Islet precursor cell (in vitro differentiated cells): ENCODE measurements around the gene STAC.
"Not testable (repeated sequence)": the region's sequence is repeated elsewhere in the genome, so short reads cannot be mapped to it uniquely, and the experiment has no call there.

Source experiments
- DNase-seq: peaks from one replicate; pipeline ENCODE4 v3.0.0-alpha.2; 2018

The STAC gene

DNA sequence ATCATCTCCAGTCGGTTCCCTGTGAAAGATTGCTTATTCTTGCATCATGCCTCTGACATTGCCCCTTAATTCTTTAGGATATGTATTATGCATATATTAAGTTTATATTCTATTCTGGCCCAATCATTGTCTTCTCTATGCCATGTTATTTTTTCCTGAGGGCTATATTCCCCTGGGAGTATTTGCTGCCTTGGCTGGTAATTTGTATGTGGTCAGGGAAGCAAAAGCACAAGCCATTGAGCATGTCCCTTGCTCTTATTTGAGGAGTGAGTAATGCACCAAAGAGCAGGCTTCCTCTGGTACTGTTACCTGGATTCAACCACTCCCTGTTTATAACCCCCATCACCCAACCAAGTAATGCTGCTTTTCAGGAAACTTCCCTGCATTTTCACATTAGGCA is 36.3 kb downstream of the STAC start:
- DNase-seq, result no peak

DNA sequence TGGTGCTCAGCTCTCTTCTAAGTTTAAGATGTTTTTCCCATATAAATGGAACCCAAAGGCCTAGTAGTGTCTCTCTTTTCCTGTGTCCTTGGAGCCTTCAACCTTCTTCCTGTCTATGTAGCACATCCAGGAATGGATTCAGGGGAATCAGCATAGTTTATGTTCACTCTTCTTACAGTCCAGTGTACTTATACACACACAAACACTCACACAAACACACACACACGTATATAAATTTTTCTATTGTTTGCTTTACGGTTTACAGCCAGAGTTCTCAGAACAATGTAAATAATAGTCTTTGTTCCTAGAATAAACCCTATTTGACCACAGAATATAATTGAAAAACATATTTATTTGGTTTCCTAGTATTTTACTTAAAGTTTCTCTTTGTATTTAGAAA is 36.9 kb downstream of the STAC start:
- DNase-seq, result no peak

DNA sequence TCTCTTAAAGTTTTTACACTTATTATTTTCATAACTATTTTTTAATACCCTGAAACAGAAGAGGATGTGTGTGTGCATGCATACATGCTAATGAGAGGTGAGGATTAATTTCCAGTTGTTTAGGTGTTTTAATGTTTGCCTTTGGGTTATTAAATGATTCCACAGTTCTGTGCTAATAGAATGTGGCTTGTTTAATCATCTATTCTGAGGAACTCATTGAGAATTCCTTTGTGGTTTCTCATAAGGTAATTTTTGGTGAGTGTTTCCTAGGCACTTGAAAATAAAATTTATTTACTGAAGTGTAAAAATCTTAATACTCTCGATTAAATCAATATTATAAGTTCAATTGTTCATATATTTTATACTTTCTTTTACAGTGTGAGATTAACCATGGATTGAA is 38.0 kb downstream of the STAC start:
- DNase-seq, result no peak

DNA sequence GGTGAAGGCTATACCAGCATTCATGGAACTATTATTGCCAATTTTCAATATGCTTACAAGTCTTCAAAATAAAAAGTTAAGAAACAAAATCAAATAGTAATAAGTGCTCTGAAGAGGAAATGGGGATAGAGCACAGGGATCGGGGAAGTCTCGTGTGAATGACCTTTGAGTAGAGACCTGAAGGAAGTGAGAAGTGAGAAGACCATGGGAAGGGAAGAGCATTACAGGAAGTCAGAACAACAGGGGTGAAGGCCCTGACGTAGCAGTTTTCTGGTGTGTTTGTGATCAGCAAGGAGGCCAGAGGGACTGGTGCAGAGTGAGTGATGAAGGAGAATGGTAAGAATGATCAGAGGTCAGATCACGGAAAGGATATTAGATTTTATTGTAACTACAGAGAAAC is 48.1 kb downstream of the STAC start:
- DNase-seq, result no peak

DNA sequence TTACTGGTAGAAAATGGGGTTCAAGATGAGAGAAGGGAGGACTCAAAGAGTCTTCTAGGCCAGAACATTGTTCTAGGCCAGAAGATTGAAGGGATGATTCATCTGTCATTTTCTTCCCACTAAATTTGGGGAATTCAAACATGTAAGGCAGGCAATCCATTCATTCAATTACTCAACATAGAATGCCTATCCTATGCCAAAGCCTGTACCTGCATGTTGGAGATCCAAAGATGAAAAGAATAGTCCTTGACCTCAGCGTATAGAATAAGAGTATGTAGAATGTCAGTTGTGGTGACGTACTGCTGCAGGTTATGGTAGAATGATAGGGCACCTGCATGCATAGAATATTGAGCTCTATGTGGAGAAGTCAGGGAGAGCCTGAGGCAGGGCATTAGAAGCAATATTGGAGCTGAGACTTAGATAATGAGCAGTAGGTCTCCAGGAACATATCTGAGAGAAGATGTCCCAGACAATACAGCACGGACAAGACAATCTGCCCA is 49.7 kb downstream of the STAC start:
- no peak for DNase-seq

DNA sequence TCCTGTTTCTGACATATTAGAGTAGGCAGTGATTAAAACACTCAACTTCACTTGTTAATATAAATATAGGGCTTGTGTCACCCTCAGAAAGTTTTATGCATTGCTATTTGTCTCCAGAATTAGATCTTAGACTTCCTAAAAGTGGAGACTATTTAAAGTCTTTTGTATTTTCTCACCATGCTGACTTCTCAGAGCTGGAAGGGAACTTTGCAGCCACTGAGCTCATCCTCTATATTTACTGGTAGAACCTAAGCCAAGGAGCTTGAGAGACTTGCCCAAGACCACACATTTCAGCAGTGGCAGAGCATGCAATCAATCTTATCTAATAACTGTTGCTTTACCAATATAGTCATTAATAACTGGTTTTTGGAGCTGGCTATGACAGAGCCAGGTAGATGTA is 53.2 kb downstream of the STAC start:
- no peak for DNase-seq

DNA sequence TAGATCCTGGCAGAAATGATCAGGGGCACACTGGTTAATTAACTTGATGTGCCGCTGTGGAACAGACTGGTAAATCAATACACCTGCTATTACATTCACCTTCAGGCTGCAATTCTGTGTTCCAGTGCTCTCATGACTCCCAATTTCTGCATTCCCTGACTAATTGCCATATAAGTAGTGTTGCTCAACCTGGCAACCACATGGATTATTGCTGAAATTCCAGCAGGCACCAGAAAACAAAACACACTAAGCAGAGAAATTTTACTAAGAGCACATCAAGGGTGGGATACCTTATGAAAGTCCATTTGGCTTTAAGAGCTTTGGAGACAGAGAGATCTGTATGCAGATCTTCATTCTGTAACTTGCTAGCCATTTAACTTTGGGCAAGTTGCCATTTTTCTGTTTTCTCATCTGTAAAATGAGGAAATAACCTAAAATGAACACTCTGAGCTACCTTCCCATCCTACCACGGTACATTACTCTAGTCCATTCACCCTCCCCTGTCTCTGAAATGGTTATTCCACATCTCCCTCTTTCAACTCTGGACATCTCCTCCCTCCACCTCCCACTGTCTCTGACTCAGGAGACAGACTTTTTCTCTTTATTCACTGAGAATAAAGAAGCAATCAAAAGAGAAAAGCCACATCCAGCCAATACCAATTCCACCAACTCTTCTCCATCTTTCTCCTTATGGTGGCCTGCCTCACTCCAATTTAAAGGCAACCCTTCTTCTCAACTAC is 54.6 kb downstream of the STAC start:
- no peak for DNase-seq

DNA sequence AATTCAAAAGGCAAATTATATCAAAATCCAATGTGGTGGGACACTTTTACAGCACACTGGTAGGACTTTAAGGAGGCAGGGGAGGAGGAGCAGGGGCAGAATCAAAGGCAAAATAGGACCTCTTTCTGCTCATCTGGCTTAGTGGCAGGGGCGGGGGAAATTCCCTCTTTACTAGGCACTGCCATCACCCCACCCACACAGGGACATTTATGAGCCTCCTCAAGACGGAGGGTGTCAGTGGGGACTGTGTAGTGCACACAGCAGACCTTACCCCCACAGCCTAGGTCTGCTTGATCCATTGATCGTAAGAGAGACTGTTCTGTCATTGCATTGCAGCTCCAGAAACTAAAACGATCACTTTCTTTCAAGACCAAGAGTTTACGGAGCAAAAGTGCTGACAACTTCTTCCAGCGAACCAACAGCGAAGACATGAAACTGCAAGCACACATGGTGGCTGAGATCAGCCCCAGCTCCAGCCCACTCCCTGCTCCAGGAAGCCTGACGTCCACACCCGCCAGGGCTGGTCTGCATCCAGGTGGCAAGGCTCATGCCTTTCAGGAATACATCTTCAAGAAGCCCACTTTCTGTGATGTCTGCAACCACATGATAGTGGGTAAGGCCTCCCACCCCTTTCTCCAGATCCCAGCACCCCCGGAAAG is 62.9 kb downstream of the STAC start:
- no peak for DNase-seq

DNA sequence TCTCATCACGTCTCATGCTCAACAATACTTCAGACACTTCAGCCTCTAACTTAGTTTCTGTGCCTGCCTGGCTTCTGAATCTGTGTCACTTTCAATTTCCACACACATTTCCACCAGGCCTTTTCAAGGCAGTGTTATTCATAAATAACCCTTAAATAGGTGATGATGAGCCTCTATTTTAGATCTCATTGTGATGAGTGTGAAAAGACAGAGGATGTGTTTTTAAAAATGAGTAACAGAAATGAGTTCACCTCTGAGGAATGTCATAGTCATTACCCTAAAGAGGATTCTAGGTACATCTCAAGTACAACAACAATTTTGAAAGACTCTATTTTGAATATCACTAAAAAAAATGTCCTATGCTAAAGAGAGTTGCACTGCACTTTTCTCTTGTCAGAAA is 64.6 kb downstream of the STAC start:
- no peak for DNase-seq

DNA sequence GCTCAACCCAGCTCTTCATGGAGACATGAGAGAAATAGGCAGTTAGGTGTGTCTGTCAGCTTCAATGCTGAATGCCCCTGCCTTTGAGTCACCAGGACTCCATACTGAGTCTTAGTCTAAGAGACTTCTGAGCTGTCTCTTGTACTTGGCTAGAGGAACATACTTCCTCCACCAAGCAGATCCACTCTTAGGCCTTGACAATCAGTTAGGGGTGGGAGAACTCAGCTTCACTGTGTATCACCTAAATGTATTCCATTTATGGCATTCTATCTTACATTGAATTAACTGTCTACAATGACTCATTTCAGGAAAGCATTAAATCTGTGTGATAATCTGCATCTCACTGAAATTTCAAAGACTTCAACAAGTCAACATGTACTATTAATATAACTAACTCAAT is 66.0 kb downstream of the STAC start:
- no peak for DNase-seq

DNA sequence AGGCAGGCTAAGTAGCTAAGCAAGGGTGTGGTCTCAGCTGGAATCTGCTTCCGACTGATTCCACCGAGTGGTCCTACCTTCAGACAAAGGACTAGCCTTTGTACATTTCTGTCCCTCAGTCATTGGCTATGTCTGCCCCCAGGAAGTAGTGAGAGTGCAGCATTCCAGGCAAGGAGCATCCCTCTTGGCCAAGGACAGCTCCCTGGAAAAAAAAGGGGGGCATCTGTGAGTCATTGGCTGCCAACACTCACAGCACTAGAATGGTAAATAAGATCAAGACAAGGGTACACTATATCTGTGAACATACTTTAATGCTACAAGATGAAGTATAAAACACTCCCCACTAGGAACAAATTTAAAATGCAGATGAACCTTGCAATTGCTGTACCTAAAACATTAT is 66.8 kb downstream of the STAC start:
- DNase-seq, result no peak

DNA sequence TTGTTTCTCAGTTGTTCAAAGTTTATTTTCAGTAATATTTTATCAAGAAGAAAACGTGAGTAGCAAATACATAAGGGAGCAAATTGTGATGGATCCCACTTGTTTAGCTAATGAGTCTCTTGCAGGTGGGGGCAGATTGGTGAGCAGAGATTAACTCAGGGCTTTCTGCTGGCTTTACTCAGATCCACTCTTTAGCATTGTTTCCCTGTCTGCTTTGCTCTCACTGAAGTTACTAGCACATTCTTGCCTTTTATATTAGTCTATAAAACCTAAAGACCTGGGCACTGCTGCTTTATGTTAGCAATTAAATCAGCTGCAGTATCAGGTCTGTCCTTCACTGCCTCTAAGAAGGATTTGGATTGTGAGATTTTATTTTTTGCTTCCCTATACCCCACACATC is 71.5 kb downstream of the STAC start:
- no peak for DNase-seq

DNA sequence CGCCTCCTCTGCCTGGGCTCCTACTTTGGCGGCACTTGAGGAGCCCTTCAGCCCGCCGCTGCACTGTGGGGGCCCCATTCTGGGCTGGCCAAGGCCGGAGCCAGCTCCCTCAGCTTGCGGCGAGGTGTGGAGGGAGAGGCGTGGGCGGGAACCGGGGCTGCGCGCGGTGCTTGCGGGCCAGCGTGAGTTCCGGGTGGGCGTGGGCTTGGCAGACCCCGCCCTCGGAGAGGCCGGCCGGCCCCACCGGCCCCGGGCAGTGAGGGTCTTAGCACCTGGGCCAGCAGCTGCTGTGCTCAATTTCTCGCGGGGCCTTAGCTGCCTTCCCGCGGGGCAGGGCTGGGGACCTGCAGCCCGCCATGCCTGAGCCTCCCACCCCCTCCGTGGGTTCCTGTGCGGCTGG is 72.9 kb downstream of the STAC start:
- DNase-seq, result not testable (repeated sequence)

DNA sequence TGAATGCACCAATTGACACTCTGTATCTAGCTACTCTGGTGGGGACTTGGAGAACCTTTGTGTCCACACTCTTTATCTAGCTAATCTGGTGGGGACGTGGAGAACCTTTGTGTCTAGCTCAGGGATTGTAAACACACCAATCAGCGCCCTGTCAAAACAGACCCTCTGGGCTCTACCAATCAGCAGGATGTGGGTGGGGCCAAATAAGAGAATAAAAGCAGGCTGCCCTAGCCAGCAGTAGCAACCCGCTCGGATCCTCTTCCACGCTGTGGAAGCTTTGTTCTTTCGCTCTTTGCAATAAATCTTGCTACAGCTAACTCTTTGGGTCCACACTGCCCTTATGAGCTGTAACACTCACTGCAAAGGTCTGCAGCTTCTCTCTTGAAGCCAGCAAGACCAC is 73.6 kb downstream of the STAC start:
- not testable (repeated sequence) for DNase-seq

DNA sequence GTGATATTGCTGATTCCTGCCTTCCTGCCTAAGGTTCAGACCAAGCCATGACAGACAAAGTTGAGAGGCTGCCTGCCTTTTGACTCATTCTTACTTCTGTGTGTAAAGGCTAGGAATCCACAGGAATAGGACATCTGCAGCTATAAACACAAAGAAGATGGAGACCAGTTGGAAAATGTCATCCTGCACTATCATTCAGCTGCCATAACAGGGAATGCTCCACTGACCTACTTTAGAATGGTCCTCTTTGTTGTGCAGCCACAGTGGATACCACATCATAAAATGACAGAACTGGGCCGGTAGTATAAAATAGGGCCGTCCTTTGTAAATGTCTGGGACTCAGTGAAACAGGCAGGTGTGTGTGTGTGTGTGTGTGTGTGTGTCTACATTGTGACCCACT is 75.1 kb downstream of the STAC start:
- DNase-seq, result no peak

DNA sequence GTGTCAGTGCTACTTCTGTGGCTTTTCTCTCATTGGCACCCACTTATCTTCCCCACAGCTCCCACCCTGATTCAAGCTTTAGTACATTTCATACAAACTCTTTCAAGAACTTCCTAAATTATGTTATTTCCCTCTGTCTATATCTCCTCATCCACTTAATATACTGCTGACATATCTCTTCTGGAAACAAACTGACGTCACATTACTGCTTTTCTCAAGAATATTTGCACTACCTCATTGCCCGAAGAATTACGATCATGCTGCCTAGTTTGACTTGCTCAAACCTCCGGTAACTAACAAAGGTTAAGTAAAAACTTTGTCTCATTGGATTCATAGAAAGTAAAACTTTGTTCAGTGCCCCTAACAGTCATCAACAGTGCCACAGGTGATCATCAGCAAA is 76.5 kb downstream of the STAC start:
- no peak for DNase-seq

DNA sequence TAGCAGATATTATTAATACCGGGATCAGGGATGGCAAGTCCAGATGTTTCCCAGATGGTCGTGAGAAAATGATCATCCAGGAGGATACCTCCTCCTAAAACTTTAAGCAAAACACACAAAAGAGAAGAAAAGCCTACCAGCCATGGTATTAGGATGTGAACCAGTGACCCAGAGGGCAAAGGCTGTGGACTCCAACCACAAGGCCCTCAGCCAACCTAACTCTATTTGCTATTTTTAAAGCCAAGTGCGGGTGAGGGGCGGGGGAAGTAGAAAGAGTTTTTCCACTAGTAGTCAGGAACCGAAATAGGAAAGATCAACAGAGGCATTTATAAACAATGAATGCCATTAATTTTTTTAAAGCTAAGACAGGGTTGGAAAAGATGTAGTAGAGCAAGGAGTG is 77.4 kb downstream of the STAC start:
- no peak for DNase-seq

DNA sequence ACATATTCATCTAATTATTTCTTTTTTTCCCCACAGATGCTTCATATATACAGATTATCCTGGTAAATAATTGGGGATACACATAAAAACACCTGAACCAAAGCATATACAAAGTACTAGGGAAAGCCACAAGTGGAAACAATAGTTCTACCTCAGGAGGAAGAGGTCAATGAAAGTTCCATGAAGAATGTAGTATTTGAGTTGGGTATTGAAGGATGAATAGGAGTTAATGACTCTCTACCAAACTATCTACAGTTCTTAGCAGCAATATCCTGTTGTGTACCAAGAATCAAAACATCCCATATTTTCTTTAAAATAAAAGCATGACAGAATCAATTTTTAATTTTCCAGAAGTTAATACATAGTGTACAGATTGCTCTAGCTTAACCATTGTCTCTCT is 78.9 kb downstream of the STAC start:
- DNase-seq, result no peak

DNA sequence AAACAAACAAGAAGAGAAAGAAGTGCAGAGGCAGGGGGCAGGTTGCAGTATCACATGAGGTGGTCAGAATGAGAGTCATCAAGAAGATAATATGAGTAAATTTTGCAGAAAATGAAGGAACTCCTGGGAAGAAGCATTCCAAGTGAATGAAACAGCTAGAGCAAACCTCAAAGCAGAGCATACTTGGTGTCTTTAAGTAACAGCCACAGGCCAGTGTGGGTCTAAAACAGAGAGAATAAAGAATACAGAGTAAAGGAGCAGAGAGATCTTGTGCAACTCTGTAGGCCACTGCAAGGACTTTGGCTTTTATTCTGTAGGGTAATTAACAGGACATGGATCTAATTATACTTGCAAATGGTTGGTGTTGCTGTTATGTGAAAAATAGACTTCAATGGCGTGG is 81.3 kb downstream of the STAC start:
- no peak for DNase-seq

DNA sequence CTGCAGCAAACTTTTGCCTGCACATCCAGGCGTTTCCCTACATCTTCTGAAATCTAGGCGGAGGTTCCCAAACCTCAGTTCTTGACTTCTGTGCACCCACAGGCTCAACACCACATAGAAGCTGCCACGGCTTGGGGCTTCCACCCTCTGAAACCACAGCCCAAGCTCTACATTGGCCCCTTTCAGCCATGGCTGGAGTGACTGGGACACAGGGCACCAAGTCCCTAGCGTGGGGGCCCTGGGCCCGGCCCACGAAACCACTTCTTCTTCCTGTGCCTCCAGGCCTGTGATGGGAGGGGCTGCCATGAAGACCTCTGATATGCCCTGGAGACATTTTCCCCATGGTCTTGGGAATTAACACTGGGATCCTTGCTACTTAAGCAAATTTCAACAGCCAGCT is 91.7 kb downstream of the STAC start:
- not testable (repeated sequence) for DNase-seq

DNA sequence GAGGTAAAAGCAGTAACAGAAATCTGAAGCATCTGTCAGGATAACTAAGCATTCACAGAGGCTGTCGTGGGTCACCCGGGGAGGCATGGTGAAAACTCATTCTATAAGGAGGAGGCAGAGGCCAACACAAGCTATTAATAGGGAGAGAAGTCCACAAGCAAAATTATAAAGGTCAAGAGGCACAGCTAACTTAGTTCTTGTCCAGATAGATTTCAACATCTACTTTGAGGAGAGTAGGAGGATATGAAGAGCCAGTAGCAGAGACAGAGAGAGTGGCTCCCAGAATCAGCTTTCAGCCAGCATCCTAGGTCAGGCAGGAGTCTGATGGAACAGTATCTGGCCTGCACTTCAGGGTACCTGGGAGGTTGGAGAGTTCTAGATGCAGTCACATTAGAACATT is 95.3 kb downstream of the STAC start:
- DNase-seq, result no peak

DNA sequence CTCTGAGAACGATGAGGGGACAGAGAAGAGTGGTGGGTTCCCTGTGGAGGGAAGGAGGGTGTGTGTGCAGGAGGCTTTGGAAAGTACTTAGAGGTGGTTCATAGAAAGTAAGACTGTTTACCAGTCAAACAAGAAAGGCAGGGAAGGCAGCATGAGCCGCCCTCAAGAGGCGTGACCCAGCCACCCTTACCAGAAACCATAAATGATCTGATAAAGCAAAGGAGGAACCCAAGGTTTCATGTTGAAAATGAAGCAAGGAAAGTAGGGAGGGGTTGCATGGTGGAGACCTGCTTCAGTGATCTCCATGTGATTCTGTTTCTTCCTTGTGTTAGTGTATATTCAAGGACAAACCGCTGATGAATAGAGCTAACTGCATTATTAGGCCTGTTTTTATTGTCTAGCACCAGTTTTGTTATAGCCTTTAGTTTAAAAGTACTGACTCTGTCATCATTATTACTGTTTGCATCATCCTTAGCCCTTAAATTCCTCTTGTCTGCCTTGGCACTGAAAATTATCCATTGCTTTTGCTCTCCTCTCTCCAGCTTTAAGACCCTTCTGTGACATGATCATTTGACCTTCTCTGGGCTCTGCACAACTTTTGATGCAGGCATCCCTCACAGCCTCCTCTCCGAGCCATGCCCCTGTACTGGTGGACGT is 96.1 kb downstream of the STAC start:
- DNase-seq, result no peak

DNA sequence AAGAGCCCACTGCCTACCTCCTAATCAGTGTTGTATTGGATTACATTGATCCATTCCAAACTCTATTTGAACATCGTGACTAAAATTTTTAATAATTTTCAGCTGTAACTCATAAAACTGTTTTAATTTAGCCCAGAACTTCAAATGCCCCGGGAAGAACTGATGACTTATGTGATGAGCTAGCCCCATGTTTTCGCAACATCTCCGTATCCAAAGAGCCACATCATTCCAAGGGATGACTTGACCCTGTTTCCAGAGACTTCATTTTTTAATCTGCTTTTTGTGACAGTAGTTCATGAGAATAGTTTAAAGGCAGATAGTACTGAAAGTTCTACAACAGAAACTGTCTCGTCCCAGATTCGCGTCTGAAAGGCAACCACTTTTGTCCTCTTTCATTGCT is 97.4 kb downstream of the STAC start:
- DNase-seq, result no peak

DNA sequence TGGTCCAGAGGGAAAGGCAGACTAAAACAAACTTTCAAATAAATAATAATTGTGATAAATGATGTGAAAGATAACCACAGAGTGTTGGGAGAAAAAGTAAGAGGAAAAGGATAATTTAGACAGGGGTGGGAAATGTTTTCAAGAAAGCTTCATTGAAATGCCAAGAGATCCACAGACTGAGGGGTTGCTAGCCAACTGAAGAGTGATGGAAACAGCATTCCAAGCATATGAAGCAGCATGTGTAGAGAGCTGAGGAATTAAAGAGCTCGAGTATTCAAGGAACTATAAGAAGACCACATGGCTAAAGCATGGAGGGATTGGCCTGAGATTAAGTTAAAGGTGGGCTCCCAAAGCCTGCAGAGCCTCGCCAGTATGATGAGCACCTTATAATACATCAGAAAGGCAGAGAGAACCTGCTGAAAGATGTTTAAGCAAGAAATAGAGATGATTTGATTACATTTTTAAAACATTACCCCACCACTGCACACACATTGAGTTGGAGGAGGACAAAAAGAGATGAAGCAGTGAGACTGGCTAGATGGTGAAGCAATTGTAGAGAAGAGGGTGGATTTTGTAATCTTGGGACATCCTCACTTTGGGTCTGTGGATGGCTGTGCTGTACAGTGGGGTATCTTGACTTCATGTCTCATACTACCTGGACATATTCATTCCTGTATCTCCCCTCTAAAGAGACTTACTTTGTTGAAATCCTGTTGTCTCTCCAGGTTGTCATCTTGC is 100.8 kb downstream of the STAC start:
- DNase-seq, result no peak
